ENCODE results near the gene SLC7A8. TPM values are rescaled to one million over a fixed set of nuclear protein-coding genes. Genes with fewer than 3 reads are reported as not detected.

Gene SLC7A8
- total RNA-seq, 1 donor from 2014 or later = 56.5 TPM

GRCh38 chr14:23115039-23115731 is 68.3 kb downstream of the SLC7A8 start:
- peaks cover 22% of the 10 kb centered on the region for H3K4me1 Mint-ChIP-seq
- no peaks in the 10 kb centered on the region for H3K36me3 Mint-ChIP-seq
- no peak overlapping the region for H3K4me3 Mint-ChIP-seq
- H3K4me3 ChIP-seq = no peak overlapping the region
- no peak for TF ChIP-seq EZH2phosphoT487 (IDR thresholded peaks at IDR 0.05)
- H3K9ac ChIP-seq = no peak overlapping the region
- H3K27me3 ChIP-seq = peaks cover 12% of the 10 kb centered on the region
- H3K9me3 Mint-ChIP-seq = no peaks in the 10 kb centered on the region
- H4K20me1 ChIP-seq (ENCODE audit: low read depth) = no peaks in the 10 kb centered on the region
- H3K27me3 Mint-ChIP-seq (ENCODE audit: insufficient read depth, low read depth) = peaks cover 4% of the 10 kb centered on the region
- H3K36me3 ChIP-seq = no peaks in the 10 kb centered on the region
- no peak overlapping the region for H3K4me2 ChIP-seq
- DNase-seq (ENCODE audit: low spot score) = no peak
- no peaks in the 10 kb centered on the region for H3K9me3 ChIP-seq (ENCODE audit: low read depth)
- no peak overlapping the region for H3K27ac ChIP-seq
- H3F3A ChIP-seq (ENCODE audit: low read depth) = peaks cover 6% of the 10 kb centered on the region
- peaks cover 24% of the 10 kb centered on the region for H3K4me1 ChIP-seq
- H3K79me2 ChIP-seq (ENCODE audit: low read depth) = no peaks in the 10 kb centered on the region
- no peak overlapping the region for H3K27ac Mint-ChIP-seq
- H2AFZ ChIP-seq (replicated peaks) = no peak overlapping the region

GRCh38 chr14:23114669-23115038 is 68.8 kb downstream of the SLC7A8 start:
- no peak overlapping the region for H3K27ac ChIP-seq
- H3K9me3 ChIP-seq (ENCODE audit: low read depth) = no peaks in the 10 kb centered on the region
- no peak overlapping the region for H2AFZ ChIP-seq (replicated peaks)
- H3K36me3 ChIP-seq = no peaks in the 10 kb centered on the region
- H3K79me2 ChIP-seq (ENCODE audit: low read depth) = no peaks in the 10 kb centered on the region
- TF ChIP-seq EZH2phosphoT487 (IDR thresholded peaks at IDR 0.05) (no peak), CTCF (IDR thresholded peaks at IDR 0.05) (no peak), EZH2 (IDR thresholded peaks at IDR 0.05) (no peak)
- no peaks in the 10 kb centered on the region for H4K20me1 ChIP-seq (ENCODE audit: low read depth)
- no peak overlapping the region for H3K27ac Mint-ChIP-seq
- no peak overlapping the region for H3K4me2 ChIP-seq
- no peak overlapping the region for H3K4me3 ChIP-seq
- peaks cover 1% of the 10 kb centered on the region for H3F3A ChIP-seq (ENCODE audit: low read depth)
- no peak overlapping the region for H3K9ac ChIP-seq
- H3K36me3 Mint-ChIP-seq = no peaks in the 10 kb centered on the region
- peaks cover 12% of the 10 kb centered on the region for H3K27me3 ChIP-seq
- peaks cover 19% of the 10 kb centered on the region for H3K4me1 ChIP-seq
- no peaks in the 10 kb centered on the region for H3K9me3 Mint-ChIP-seq
- no peak overlapping the region for H3K4me3 Mint-ChIP-seq
- H3K4me1 Mint-ChIP-seq = peaks cover 19% of the 10 kb centered on the region
- no peak for DNase-seq (ENCODE audit: low spot score)
- H3K27me3 Mint-ChIP-seq (ENCODE audit: insufficient read depth, low read depth) = peaks cover 4% of the 10 kb centered on the region

DNA sequence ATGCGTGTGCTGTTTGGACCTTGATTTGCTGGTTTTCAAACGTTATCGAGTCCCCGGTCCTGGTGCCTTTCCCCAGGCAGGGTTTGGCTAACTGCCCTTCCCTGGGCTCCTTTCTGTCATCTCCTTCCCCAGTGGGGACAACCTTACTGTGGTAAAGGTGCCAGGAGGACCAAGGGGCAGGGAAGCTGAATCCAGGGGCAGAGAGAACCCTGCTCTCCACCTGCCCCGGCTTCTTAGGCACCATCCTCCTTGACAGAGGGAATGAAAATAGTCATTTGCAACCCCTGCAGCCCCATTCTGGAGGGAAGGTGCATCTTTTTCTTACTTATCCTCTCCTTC is 69.4 kb downstream of the SLC7A8 start:
- Mint-ChIP-seq H3K27me3 (ENCODE audit: insufficient read depth, low read depth) (peaks cover 4% of the 10 kb centered on the region), H3K4me1 (peaks cover 16% of the 10 kb centered on the region), H3K4me3 (no peak overlapping the region), H3K27ac (no peak overlapping the region), H3K9me3 (no peaks in the 10 kb centered on the region), H3K36me3 (no peaks in the 10 kb centered on the region)
- no peak for DNase-seq (ENCODE audit: low spot score)
- Histone ChIP-seq H3K9me3 (ENCODE audit: low read depth) (no peaks in the 10 kb centered on the region), H3F3A (ENCODE audit: low read depth) (no peaks in the 10 kb centered on the region), H4K20me1 (ENCODE audit: low read depth) (no peaks in the 10 kb centered on the region), H3K4me1 (peaks cover 16% of the 10 kb centered on the region), H3K79me2 (ENCODE audit: low read depth) (no peaks in the 10 kb centered on the region), H3K4me3 (no peak overlapping the region), H3K9ac (no peak overlapping the region), H2AFZ (replicated peaks) (peak overlapping the region; percentile 19), H3K27ac (no peak overlapping the region), H3K36me3 (no peaks in the 10 kb centered on the region), H3K4me2 (peak overlapping the region; percentile 35), H3K27me3 (peaks cover 12% of the 10 kb centered on the region)
- TF ChIP-seq EZH2 (IDR thresholded peaks at IDR 0.05) = no peak
- TF ChIP-seq EZH2phosphoT487 (IDR thresholded peaks at IDR 0.05) = no peak
- no peak for TF ChIP-seq CTCF (IDR thresholded peaks at IDR 0.05)

GRCh38 chr14:23113431-23114119 is 69.9 kb downstream of the SLC7A8 start:
- no peak overlapping the region for H3K27ac ChIP-seq
- H3K4me1 Mint-ChIP-seq = peaks cover 16% of the 10 kb centered on the region
- peak; percentile 17 for DNase-seq (ENCODE audit: low spot score)
- H3K9me3 Mint-ChIP-seq = peaks cover 3% of the 10 kb centered on the region
- H3K9ac ChIP-seq = no peak overlapping the region
- no peaks in the 10 kb centered on the region for H3K79me2 ChIP-seq (ENCODE audit: low read depth)
- TF ChIP-seq CTCF (IDR thresholded peaks at IDR 0.05) = no peak
- no peak for TF ChIP-seq EZH2phosphoT487 (IDR thresholded peaks at IDR 0.05)
- TF ChIP-seq EZH2 (IDR thresholded peaks at IDR 0.05) = no peak
- no peak overlapping the region for H3K4me3 Mint-ChIP-seq
- peak overlapping the region; percentile 35 for H3K4me2 ChIP-seq
- H3K27ac Mint-ChIP-seq = no peak overlapping the region
- no peaks in the 10 kb centered on the region for H3F3A ChIP-seq (ENCODE audit: low read depth)
- H3K27me3 ChIP-seq = peaks cover 12% of the 10 kb centered on the region
- no peaks in the 10 kb centered on the region for H3K9me3 ChIP-seq (ENCODE audit: low read depth)
- H3K4me1 ChIP-seq = peaks cover 16% of the 10 kb centered on the region
- no peaks in the 10 kb centered on the region for H3K36me3 ChIP-seq
- H3K27me3 Mint-ChIP-seq (ENCODE audit: insufficient read depth, low read depth) = peaks cover 4% of the 10 kb centered on the region
- H3K4me3 ChIP-seq = no peak overlapping the region
- no peaks in the 10 kb centered on the region for H3K36me3 Mint-ChIP-seq
- H2AFZ ChIP-seq (replicated peaks) = peak overlapping the region; percentile 19
- H4K20me1 ChIP-seq (ENCODE audit: low read depth) = no peaks in the 10 kb centered on the region

Measured in neural progenitor cell (in vitro differentiated cells).